GM12875 (cell line): ENCODE results near the gene RNF25.
A peak's percentile ranks its signal among the peaks of the same experiment; 100 is the strongest.

ENCODE experiments used
- H3K4me3 ChIP-seq: one replicate; pipeline ENCODE4 v1.5.1; 2011; ENCODE audit warnings: low read depth, low read length, control low read depth
- CTCF ChIP-seq: IDR thresholded peaks from 2 replicates; pipeline ENCODE4 v1.5.1; 2011; ENCODE audit warnings: low read depth, mild to moderate bottlenecking, control low read depth, inconsistent platforms, low read length, moderate library complexity, borderline replicate concordance; ENCODE audit not compliant: insufficient read depth

RNF25 gene

GRCh38 chr2:218716070-218716469 is 44.3 kb upstream of the RNF25 start:
- no peak for TF ChIP-seq CTCF

GRCh38 chr2:218713922-218714321 is 42.1 kb upstream of the RNF25 start:
- no peak overlapping the region for H3K4me3 ChIP-seq
- no peak for TF ChIP-seq CTCF

More at GRCh38 chr2:218716070-218716469, 44.3 kb upstream of the RNF25 start:
- H3K4me3 ChIP-seq = no peak overlapping the region

- no peak for TF ChIP-seq CTCF
- H3K4me3 ChIP-seq = peak overlapping the region; percentile 88
These were observed 39.7 kb upstream of the RNF25 start for GRCh38 chr2:218711550-218711929.

GRCh38 chr2:218710687-218711549 is 39.1 kb upstream of the RNF25 start, which contains the start of gene TTLL4:
TSS of gene TTLL4 (plus strand) at chr2:218710835. CDS start at chr2:218737677, 26,842 bp downstream.
- peak within 1 kb of the TSS; percentile 88 for H3K4me3 ChIP-seq
- peak; percentile 94 for TF ChIP-seq CTCF

- no peak for TF ChIP-seq CTCF
- H3K4me3 ChIP-seq = no peak overlapping the region
These were observed 38.5 kb upstream of the RNF25 start for GRCh38 chr2:218710334-218710686.

- TF ChIP-seq CTCF = no peak
- H3K4me3 ChIP-seq = no peak overlapping the region
These were observed 38.1 kb upstream of the RNF25 start for GRCh38 chr2:218709908-218710307.

GRCh38 chr2:218708086-218708485 is 36.3 kb upstream of the RNF25 start:
- H3K4me3 ChIP-seq = no peak overlapping the region
- TF ChIP-seq CTCF = no peak
